Panc1 (cell line): ENCODE measurements around the gene CDV3. TPM values are rescaled to one million over a fixed set of nuclear protein-coding genes. Genes with fewer than 3 reads are reported as not detected.

Experiments
- ATAC-seq: fragments of 200-7000 bp; cut with Tn5 transposase; 2 replicates; pipeline ENCODE4 v1.9.1; 2020; ENCODE audit warnings: mild to moderate bottlenecking, moderate library complexity
- BruUV-seq: library from RNA; stranded (reverse); fragments of 400-500 nt; replicated peaks from 2 replicates; lab custom pipeline; 2021; lab: Mats Ljungman, UMichigan
- CTCF ChIA-PET: fragments of 300-600 bp; sonication (Branson Sonifier 250); formaldehyde crosslinking; loops from one replicate; lab custom pipeline; 2022; ENCODE audit warnings: antibody characterized with exemption; lab: Charles Lee
- POLR2A ChIA-PET: fragments of 300-600 bp; sonication (Branson Sonifier 250); formaldehyde crosslinking; loops from one replicate; lab custom pipeline; 2022; ENCODE audit warnings: antibody characterized with exemption; lab: Charles Lee
- DNase-seq: peaks from one replicate; pipeline ENCODE4 v3.0.0-alpha.2; 2010; ENCODE audit warnings: low read depth, low spot score
- H3K27ac ChIP-seq: 2 replicates; pipeline ENCODE4 v1.5.1; 2011; ENCODE audit warnings: mild to moderate bottlenecking, low read length, inconsistent platforms
- H3K27me3 ChIP-seq: fragments of 200-500 bp; sonication (Bioruptor generic); 2 replicates; pipeline ENCODE4 v1.6.0; 2014; ENCODE audit warnings: low read length, inconsistent platforms; ENCODE audit not compliant: control insufficient read depth, insufficient read depth
- H3K36me3 ChIP-seq: fragments of 200-500 bp; sonication (Bioruptor generic); 2 replicates; pipeline ENCODE4 v1.5.1; 2014; ENCODE audit warnings: inconsistent platforms, mild to moderate bottlenecking, low read length, moderate library complexity; ENCODE audit not compliant: control insufficient read depth, insufficient read depth
- H3K4me1 ChIP-seq: 2 replicates; pipeline ENCODE4 v1.5.1; 2011; ENCODE audit warnings: inconsistent platforms, mild to moderate bottlenecking, low read length, moderate library complexity; ENCODE audit not compliant: control insufficient read depth, insufficient read depth
- H3K4me3 ChIP-seq, 2 experiments: 2 replicates each; pipeline ENCODE4 v1.5.1; 2011 to 2012; ENCODE audit warnings: low read depth in 2 of 2, low read length in 2 of 2, mild to moderate bottlenecking in 2 of 2, inconsistent platforms in 1 of 2, moderate library complexity in 1 of 2
- H3K9me3 ChIP-seq: fragments of 200-500 bp; sonication (Bioruptor generic); 2 replicates; pipeline ENCODE4 v1.5.1; 2014; ENCODE audit warnings: low read depth, mild to moderate bottlenecking, inconsistent platforms, low read length, moderate library complexity; ENCODE audit not compliant: control insufficient read depth, insufficient read depth
- POLR2AphosphoS5 ChIP-seq: IDR thresholded peaks from 2 replicates; pipeline ENCODE4 v1.6.1; 2012; ENCODE audit warnings: mild to moderate bottlenecking, low read depth, low read length, moderate library complexity
- SIN3A ChIP-seq: IDR thresholded peaks from 2 replicates; pipeline ENCODE4 v1.6.1; 2012; ENCODE audit warnings: low read depth, mild to moderate bottlenecking, low read length, moderate library complexity, borderline replicate concordance; ENCODE audit not compliant: insufficient read depth
- TCF7L2 ChIP-seq: IDR thresholded peaks from 2 replicates; pipeline ENCODE4 v1.6.1; 2011; ENCODE audit warnings: mild to moderate bottlenecking, low read depth, low read length, inconsistent platforms
- in situ Hi-C: cut with HindIII; loops from 2 replicates; pipeline ENCODE4 v1.10.0; 2016; ENCODE audit warnings: low sequenced_read_pairs, low pct_unique_long_range_greater_than_20kb
- intact Hi-C: fragments of 100-400 bp; cut with micrococcal nuclease; formaldehyde crosslinking; loops from one replicate; pipeline ENCODE4 v1.10.0; 2022; ENCODE audit not compliant: unreplicated experiment
- total RNA-seq: library from RNA; stranded (reverse); gene quantifications from one replicate; pipeline ENCODE4 v1.2.1, GENCODE V29; 2021; ENCODE audit not compliant: unreplicated experiment
- TF ChIP-seq, protein P1 (sequence below): fragments of 450-650 bp; IDR thresholded peaks from 2 replicates; pipeline ENCODE4 v1.5.1; 2017; ENCODE audit warnings: mild to moderate bottlenecking
- TF ChIP-seq, protein P2 (sequence below), 2 experiments: IDR thresholded peaks; 2 replicates each; pipeline ENCODE4 v1.6.1; 2011 to 2012; ENCODE audit warnings: low read depth in 2 of 2, control low read depth in 1 of 2, low read length in 1 of 2, mild to moderate bottlenecking in 1 of 2, moderate library complexity in 1 of 2; ENCODE audit not compliant: insufficient read depth in 1 of 2

CDV3 gene
- total RNA-seq, 1 experiment from 2014 or later = 506 TPM

DNA sequence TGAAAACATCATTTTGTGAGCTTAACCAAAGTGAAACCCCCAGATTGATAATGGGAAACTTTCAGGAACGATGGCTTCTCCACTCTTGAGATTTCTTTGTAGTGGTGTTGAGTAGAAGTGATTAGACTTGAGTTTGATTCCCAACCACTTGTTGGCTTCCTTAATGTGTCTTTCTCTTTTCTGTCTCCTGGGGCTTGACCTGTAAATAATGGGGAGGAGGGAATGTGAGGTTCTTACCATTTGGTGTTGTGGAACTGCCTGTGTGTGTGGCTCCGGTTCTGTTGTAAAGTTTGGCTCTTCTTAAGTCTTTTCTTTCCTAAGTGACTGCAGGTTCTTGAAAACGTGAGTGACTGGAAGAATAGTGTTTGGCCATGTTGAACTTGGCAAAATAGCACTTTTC is 2.7 kb downstream of the CDV3 start:
- in situ Hi-C loops (no loop called here), intact Hi-C loops (no loop called here)
- DNase-seq (no peak), ATAC-seq (no peak)
- TF ChIP-seq SIN3A (no peak), POLR2AphosphoS5 (no peak), TCF7L2 (no peak)
- TF ChIP-seq, protein P1, sequence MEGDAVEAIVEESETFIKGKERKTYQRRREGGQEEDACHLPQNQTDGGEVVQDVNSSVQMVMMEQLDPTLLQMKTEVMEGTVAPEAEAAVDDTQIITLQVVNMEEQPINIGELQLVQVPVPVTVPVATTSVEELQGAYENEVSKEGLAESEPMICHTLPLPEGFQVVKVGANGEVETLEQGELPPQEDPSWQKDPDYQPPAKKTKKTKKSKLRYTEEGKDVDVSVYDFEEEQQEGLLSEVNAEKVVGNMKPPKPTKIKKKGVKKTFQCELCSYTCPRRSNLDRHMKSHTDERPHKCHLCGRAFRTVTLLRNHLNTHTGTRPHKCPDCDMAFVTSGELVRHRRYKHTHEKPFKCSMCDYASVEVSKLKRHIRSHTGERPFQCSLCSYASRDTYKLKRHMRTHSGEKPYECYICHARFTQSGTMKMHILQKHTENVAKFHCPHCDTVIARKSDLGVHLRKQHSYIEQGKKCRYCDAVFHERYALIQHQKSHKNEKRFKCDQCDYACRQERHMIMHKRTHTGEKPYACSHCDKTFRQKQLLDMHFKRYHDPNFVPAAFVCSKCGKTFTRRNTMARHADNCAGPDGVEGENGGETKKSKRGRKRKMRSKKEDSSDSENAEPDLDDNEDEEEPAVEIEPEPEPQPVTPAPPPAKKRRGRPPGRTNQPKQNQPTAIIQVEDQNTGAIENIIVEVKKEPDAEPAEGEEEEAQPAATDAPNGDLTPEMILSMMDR = no peak
- TF ChIP-seq, protein P2, sequence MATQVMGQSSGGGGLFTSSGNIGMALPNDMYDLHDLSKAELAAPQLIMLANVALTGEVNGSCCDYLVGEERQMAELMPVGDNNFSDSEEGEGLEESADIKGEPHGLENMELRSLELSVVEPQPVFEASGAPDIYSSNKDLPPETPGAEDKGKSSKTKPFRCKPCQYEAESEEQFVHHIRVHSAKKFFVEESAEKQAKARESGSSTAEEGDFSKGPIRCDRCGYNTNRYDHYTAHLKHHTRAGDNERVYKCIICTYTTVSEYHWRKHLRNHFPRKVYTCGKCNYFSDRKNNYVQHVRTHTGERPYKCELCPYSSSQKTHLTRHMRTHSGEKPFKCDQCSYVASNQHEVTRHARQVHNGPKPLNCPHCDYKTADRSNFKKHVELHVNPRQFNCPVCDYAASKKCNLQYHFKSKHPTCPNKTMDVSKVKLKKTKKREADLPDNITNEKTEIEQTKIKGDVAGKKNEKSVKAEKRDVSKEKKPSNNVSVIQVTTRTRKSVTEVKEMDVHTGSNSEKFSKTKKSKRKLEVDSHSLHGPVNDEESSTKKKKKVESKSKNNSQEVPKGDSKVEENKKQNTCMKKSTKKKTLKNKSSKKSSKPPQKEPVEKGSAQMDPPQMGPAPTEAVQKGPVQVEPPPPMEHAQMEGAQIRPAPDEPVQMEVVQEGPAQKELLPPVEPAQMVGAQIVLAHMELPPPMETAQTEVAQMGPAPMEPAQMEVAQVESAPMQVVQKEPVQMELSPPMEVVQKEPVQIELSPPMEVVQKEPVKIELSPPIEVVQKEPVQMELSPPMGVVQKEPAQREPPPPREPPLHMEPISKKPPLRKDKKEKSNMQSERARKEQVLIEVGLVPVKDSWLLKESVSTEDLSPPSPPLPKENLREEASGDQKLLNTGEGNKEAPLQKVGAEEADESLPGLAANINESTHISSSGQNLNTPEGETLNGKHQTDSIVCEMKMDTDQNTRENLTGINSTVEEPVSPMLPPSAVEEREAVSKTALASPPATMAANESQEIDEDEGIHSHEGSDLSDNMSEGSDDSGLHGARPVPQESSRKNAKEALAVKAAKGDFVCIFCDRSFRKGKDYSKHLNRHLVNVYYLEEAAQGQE (IDR thresholded peaks at IDR 0.05; ENCODE audit: insufficient read depth in 1 of 2, low read depth in 2 of 2, low read length in 1 of 2) = no peak
- Histone ChIP-seq H3K27me3 (no peaks in the 10 kb centered on the region), H3K27ac (peak overlapping the region; percentile 99), H3K36me3 (peaks cover 37% of the 10 kb centered on the region), H3K4me1 (peaks cover 26% of the 10 kb centered on the region), H3K4me3 (peak overlapping the region; percentile 88 to 93), H3K9me3 (no peaks in the 10 kb centered on the region)
- BruUV-seq = no TSS peak
- CTCF ChIA-PET = no interaction called here
- POLR2A ChIA-PET = interaction anchor here (1.1 kb wide), 1 partner anchor 163 kb away, joined by 4 read pairs; no protein-coding TSS in a partner anchor

DNA sequence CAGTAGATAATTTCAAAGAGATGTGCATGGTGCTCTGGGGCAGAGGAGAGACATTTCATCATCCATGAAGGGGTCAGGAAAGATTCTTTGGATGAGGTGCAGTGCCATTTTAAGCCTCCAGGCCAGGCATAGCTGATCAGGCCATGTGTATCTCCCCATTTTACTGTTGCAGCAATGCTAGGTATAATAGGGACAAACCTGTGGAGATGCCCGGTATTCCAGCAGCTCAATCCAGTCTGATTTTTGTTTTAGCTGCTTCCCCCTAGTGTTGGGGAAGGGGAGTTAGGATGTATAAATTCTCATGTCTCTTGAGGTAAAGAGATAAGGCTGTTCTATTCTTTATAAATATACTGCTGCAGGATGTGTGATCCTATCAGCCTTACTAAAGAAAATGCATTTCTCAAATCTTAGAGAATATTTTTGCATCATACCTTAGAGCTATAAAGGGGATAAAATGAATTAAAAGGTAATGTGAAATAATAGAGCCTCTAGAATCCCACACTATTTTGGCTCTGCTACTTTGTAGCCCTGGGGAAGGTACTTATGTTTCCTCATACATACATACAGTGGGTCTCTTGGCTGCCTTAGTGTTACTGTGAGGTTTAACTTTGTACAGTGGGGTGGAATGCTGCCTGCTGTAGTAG is 5.2 kb downstream of the CDV3 start:
- in situ Hi-C loops = no loop called here
- H3K27ac ChIP-seq = peak overlapping the region; percentile 65

More for the DNA sequence above, 5.2 kb downstream of the CDV3 start:
- intact Hi-C loops = loop anchor here (1.0 kb wide), 1 partner anchor 134 kb away; no protein-coding TSS in a partner anchor
- ChIA-PET CTCF (interaction anchor here (0.5 to 1.1 kb wide), 8 partner anchors 27 to 847 kb away, joined by 3 to 6 read pairs (median 4); no protein-coding TSS in a partner anchor), POLR2A (interaction anchor here (0.5 to 1.9 kb wide), 5 partner anchors 9 to 135 kb away, joined by 3 to 11 read pairs (median 7); no protein-coding TSS in a partner anchor)
- Histone ChIP-seq H3K27me3 (no peaks in the 10 kb centered on the region), H3K36me3 (peaks cover 56% of the 10 kb centered on the region), H3K4me3 (peak overlapping the region; percentile 12 to 13), H3K9me3 (no peaks in the 10 kb centered on the region), H3K4me1 (peaks cover 37% of the 10 kb centered on the region)
- no peak for TF ChIP-seq SIN3A
- TF ChIP-seq, protein P1 = peak; percentile 77
- ATAC-seq (peak; percentile 48; the same call in 1 of the 2 replicates), DNase-seq (no peak)
- no TSS peak for BruUV-seq
